ENCODE results near the gene ARF4.

Gene ARF4

DNA sequence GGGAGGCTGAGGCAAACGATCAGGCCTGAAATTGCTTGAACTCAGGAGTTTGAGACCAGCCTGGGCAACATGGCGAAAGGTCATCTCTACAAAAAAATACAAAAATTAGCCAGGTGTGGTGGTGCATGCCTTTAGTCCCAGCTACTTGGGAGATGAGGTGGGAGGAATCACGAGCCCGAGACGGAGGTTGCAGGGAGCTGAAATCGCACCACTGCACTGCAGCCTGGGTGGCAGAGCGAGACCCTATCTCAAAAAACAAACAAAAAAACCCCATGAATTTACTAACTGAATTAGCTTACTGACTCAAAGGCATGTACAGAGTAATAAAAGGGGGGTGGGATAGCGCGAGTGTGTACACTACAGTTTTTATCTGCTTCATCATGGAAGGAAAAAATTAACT lies 19.3 kb downstream of the ARF4 start:
- DNase-seq (ENCODE audit: low spot score): no peak

DNA sequence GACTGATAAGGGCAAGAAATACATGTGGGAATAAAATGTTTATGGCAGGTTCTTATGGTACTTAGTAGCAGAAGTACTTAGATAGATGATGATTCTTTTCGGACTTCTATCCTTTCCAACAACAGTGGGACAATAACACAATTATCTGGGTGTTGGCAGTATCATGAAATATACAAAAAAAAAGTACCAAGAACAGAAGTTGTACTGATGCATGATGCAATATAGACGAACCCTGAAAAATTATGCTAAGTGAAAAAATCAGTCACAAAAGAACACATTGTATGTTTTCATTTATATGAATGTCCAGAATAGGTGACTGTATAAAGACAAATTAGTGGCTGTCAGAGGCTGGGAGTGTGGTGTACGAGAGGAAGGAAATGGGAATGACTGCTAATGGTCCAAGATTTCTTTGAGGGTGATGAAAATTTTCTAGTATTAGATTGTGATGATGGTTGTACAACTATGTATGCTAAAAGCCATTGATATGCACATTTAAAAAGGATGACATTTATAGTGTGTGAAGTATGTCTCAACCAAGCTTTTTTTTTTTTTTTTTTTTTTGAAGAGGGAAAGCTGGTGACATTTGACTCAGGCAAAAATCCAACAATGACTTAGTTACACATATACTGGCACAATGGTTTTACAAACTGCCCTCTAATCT lies 21.0 kb downstream of the ARF4 start:
- no peak for DNase-seq (ENCODE audit: low spot score)

DNA sequence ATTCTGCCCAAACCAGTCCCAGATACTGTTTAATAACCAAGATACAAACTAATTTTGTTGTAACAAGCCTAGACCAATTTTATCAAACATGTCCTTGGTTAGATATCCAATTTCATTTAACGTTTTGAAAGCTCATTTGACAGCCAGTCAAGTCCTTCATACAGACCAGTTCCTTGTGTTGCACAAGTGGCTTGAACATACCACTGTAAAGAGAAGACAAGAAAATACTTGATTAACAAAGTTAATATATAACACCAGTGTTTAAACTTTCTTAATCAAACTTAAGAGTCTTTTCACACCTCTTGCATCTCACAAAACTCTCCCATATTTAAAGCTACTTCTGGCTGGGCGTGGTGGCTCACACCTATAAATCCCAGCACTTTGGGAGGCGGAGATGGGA lies 25.0 kb downstream of the ARF4 start:
- no peak for DNase-seq (ENCODE audit: low spot score)

DNA sequence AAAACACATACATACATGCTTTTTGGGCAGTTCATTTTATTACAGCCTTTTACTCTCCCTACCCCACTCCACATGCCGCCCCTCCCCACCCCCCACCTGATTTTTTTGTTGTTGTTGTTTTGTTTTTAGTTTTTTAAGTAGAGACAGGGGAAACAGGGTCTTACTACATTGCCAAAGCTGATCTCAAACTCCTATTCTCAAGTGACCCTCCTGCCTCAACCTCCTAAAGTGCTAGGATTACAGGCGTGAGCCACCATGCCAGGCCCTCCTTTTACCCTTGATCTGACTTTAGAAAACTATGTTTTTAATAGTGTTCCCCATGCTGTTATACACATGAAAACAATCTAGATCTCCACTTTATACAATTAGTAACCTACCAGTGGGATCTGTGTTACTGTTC lies 26.3 kb downstream of the ARF4 start:
- DNase-seq (ENCODE audit: low spot score): no peak

DNA sequence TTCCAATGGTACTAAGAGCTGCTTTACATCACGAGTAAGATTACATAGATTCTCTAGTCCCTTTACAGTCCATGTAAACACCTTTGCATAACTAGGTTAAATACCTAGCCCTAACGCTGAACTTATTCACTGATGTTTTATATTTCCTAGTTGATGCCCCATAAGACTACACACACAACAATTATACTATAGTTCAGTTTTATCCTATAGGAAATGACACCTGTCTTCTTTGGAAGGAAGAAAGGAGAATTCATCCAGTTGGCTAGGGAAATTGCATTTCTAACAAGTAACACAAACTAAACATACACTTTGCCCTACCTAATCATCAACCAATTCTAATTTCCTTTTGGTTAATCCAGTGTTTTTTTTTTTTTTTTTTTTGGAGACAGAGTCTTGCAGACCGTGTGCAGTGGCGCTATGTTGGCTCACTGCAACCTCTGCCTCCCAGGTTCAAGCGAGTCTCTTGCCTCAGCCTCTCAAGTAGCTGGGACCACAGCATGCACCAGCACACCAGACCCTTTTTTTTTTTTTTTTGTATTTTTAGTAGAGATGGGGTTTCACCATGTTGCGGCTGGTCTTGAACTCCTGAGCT lies 27.2 kb downstream of the ARF4 start:
- no peak for DNase-seq (ENCODE audit: low spot score)

DNA sequence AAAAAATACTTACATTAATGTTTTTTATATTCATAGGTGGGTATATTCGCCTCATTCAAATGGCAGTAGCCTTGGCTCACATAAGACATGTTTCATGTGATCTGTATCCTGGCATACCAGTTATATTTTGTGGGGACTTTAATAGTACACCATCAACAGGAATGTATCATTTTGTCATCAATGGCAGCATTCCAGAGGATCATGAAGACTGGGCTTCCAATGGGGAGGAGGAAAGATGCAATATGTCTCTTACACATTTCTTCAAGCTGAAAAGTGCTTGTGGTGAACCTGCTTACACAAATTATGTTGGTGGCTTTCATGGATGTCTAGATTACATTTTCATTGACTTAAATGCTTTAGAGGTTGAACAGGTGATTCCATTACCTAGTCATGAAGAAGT lies 37.6 kb downstream of the ARF4 start:
- no peak for DNase-seq (ENCODE audit: low spot score)

DNA sequence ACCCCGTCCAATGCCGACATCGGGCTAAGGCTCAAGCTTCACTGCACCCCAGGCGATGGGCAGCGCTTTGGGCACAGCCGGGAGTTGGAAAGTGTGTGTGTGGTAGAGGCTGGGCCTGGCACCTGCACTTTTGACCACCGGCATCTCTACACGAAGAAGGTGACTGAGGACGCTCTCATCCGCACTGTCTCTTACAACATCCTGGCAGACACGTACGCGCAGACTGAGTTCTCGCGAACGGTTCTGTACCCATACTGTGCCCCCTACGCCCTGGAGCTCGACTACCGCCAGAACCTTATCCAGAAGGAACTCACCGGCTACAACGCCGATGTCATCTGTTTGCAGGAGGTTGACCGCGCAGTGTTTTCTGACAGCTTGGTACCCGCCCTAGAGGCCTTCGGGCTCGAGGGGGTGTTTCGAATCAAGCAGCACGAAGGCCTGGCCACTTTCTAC lies 40.0 kb downstream of the ARF4 start:
- DNase-seq (ENCODE audit: low spot score): peak; percentile 38

DNA sequence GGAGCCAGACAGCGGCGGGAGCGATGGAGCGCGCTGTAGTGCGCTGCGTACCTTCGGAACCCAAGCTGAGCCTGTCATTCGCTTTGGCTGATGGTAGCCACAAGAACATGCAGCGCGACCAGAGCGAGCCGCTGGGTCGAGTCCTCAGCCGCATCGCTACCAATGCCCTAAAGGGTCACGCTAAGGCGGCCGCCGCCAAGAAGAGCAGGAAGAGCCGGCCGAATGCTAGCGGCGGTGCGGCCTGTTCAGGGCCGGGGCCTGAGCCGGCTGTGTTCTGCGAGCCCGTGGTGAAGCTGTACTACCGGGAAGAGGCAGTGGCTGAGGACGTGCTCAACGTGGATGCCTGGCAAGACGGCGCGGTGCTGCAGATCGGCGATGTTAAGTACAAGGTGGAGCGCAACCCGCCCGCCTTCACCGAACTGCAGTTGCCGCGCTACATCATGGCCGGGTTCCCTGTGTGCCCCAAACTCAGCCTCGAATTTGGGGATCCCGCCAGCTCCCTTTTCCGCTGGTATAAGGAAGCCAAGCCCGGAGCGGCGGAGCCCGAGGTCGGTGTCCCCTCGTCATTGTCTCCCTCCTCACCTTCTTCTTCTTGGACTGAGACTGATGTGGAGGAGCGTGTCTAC lies 40.6 kb downstream of the ARF4 start:
- DNase-seq (ENCODE audit: low spot score): peak; percentile 51

DNA sequence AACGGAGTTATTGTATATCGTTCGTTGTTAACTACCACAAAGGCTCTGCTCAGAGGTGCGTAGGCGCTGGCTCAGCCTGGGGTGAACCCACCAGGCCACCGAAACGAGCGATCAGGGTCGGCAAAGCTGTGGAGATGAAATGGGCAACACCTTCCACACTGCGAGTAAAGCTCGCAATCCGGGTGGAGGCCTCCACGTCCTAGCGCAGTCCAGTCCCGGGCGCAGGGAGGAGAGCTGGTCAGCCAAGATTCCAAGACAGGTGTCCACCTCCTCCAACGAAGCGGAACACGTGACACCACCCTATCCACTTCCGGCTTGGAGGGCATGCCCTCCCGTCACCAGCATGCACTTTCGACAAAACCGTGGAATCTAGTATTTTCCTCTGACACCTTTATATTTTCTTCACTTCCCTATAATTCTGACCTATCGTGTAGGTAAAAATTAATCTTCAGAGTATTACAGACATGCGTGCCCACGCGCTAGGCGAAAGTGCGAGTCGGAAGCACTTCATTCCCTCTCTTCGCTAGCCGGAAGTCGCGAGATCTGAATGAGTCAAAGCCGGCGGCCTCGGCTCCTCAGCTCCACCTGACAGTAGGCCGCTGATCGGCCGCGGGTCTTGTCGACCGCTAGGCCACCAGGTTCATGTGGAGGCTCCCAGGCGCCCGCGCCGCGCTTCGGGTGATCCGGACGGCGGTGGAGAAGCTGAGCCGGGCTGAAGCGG lies 41.2 kb downstream of the ARF4 start, which contains the start of gene PDE12:
Gene PDE12 (plus strand): TSS at position 537 of the 721 bp plus-strand sequence. CDS start 106 bp downstream, at position 643.
- peak; percentile 79 for DNase-seq (ENCODE audit: low spot score)

DNA sequence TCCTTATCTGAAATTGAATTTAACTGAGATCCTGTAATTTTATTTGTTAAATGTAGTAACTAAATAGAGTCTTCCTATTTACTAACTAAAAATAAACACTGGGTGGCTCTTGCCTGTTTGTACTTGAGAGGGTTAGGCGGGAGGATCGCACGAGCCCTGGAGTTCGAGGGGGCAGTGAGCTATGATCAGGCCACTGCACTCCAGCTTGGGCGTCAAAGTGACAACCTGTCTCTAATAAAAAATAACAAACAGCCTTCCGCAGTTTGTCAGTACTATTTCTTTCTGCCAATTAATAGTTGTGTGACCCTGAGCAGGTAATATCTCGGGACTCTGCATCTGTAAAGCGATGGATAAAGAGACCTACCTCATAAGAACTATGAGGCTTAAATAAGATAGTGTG lies 41.8 kb downstream of the ARF4 start:
- no peak for DNase-seq (ENCODE audit: low spot score)

DNA sequence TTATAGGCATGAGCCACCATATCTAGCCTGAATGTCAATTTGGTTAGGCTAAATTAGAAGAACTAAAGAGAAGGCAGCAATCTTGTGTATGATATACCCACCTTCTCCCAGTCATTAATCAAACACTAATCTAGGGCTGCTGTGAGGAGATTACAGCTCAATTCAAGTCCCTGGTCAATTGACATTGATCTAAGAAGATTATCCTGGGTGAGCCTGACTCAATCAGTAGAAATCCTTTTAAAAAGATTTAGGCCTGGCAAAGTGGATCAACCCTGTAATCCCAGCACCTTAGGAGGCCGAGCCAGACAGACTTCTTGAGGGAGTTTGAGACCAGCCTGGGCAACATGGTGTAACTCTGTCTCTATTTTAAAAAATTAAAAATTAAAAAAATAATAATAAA lies 50.5 kb downstream of the ARF4 start:
- peak; percentile 72 for DNase-seq (ENCODE audit: low spot score)

DNA sequence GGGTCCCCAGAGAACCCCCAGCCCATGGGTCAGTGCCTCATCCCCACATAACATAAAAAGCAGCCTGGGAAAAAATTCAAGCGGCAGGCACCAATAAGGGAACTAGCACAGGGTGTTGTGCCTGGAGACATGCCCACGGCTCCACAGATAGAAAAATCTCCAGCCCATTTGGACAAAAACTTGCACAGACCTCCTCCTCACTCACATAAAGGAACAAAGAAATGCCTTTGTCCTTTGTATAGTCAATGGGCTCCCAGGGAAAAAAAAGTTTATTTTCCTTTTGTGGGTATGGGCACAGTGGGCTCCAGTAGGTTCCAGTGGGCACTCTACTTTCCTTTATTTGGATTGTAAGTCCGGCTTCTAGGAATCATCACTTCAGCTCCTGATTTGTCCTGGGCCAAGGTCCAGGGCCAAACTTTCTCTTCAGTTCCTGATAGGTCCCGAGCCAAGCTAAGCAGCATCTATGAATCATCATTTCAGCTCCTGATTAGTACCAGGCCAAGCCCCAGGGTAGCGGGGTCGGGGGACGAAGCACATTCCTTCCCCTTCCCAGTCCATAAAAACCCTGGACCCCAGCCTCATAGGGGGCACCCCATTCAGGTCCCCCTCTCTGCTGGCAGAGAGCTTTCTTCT lies 51.4 kb downstream of the ARF4 start:
- DNase-seq (ENCODE audit: low spot score): no peak

DNA sequence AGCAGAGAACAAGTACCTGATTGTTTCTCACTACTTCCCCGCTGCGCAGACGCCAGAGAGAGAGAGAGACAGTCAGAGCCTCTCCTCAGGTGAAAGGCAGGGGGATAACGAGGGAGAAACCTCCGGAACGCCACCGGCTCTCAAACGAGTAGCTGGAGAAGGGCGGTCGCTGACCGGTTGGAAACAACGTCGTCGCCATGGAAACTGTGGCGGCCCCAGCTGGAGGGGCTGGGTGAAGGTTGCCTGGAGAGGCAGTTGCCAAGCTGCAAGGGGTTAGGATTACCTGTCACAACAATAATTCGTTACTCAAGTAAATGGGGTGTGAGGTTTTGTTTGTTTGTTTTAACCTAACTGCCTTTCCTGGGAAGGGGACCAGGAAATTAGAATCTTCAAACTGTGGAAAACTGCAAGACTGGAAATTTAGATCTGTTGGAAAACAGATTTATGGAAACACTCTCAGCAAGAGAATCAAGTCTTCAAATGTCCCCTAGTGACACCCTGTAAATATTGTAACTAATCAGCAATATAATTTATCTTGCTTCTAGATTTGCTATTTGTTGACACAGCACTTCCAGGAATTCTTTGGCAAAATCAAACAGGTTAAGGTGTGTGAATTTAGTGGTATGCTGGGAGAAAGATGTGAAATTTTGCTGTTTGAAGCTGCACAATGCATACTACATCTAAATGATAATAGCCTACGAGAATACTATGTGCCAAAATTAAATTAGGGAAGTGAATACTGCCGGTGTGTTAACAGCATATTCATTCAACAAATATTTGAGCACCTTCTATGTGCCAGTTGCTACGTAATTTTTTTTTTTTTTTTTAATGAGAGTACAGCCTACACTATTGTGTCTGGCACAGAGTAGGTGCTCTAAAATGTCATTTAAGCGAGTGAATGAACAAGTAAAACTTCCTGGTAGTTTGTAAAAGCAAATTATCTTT lies 52.7 kb downstream of the ARF4 start, which contains the start of gene DNAH12:
Gene DNAH12 (minus strand): TSS at position 164 of the 945 bp plus-strand sequence. CDS start 1,474 bp downstream, outside the sequence.
- peak; percentile 46 for DNase-seq (ENCODE audit: low spot score)

DNA sequence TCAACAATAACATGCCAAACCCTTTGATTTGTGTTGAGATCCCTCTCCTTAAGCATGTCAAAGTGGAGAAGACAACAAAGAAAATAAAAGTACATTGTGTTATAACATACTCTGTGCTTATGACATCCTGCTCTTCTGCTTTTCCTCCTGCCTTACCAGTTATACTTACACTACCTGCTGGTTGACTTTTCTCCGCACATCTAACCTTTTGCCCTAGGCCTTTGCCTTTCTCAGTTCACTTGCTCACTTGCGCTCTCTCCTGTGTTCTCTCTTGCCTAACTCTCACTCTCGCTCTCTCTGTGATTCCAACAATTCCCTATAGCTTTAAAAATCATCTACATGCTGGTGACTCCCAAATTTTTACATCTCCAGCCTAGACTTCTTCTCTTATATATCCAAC lies 58.7 kb downstream of the ARF4 start:
- no peak for DNase-seq (ENCODE audit: low spot score)

DNA sequence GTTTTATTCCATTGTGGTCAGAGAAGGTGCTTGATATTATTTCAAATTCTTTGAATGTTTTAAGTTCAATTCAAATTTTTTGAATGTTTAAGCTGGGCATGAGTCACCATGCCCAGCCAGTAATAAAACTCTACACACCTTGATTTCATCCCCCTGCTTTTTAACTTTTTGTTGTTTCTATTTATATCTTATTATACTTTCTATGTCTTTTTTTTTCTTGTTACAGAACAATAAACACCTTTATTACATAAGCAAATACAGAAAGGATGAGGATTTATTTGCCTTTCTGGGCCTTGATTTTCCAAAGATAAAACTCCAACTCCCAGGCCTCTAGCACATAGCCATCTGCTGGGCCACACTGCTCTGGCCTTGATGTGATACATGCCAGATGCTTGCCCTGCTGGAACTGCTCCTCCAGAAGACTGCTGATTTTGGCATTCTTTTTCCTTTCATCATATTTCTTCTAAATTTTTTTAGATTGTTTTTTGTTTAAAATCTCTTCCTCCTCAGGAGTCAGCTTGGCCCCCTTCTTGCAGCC lies 67.0 kb downstream of the ARF4 start:
- DNase-seq (ENCODE audit: low spot score): no peak

Measured in D341Med (cell line).